DOHH2 (cell line): Measurements from ENCODE around the gene CRIM1.

Experiments
- H3F3A ChIP-seq: fragments of 200-600 bp; sonication (generic), shearing (Covaris generic); 2 replicates; pipeline ENCODE4 v1.6.0; 2016; ENCODE audit warnings: antibody characterized with exemption, mild to moderate bottlenecking; ENCODE audit not compliant: control insufficient read depth, insufficient read depth
- H3K27ac ChIP-seq: fragments of 200-600 bp; sonication (generic); 2 replicates; pipeline ENCODE4 v1.5.1; 2014; ENCODE audit warnings: low read depth, mild to moderate bottlenecking, low read length, moderate library complexity
- H3K27me3 ChIP-seq: fragments of 200-600 bp; sonication (generic); 2 replicates; pipeline ENCODE4 v1.6.1; 2014; ENCODE audit warnings: mild to moderate bottlenecking, low read length, mixed read lengths; ENCODE audit not compliant: control insufficient read depth
- H3K36me3 ChIP-seq: fragments of 200-600 bp; sonication (generic); 2 replicates; pipeline ENCODE4 v1.6.1; 2014; ENCODE audit warnings: mild to moderate bottlenecking, low read length, moderate library complexity, mixed read lengths; ENCODE audit not compliant: control insufficient read depth
- H3K4me1 ChIP-seq: fragments of 200-600 bp; sonication (generic); 2 replicates; pipeline ENCODE4 v1.6.1; 2014; ENCODE audit warnings: mild to moderate bottlenecking, low read length, mixed read lengths; ENCODE audit not compliant: control insufficient read depth
- H3K4me2 ChIP-seq: fragments of 200-600 bp; sonication (generic); 2 replicates; pipeline ENCODE4 v1.6.0; 2014; ENCODE audit warnings: mild to moderate bottlenecking, low read length, moderate library complexity
- H3K4me3 ChIP-seq: fragments of 200-600 bp; sonication (generic); 2 replicates; pipeline ENCODE4 v1.5.1; 2014; ENCODE audit warnings: mild to moderate bottlenecking, low read length, mixed read lengths
- H3K79me2 ChIP-seq: fragments of 200-600 bp; sonication (generic); 2 replicates; pipeline ENCODE4 v1.6.1; 2014; ENCODE audit warnings: mild to moderate bottlenecking, low read length, mixed read lengths; ENCODE audit not compliant: control insufficient read depth
- H3K9me2 ChIP-seq: fragments of 200-600 bp; sonication (generic); replicated peaks from 2 replicates; pipeline ENCODE4 v1.6.1; 2014; ENCODE audit warnings: mild to moderate bottlenecking, low read length, mixed read lengths; ENCODE audit not compliant: control insufficient read depth
- H3K9me3 ChIP-seq: fragments of 200-600 bp; sonication (generic); 2 replicates; pipeline ENCODE4 v1.6.1; 2014; ENCODE audit warnings: antibody characterized with exemption, low read length, mixed read lengths; ENCODE audit not compliant: control insufficient read depth, insufficient read depth
- H4K20me1 ChIP-seq: fragments of 200-600 bp; sonication (generic); 2 replicates; pipeline ENCODE4 v1.6.0; 2014; ENCODE audit warnings: low read depth, mild to moderate bottlenecking, antibody characterized with exemption, low read length, moderate library complexity; ENCODE audit not compliant: control insufficient read depth, insufficient read depth
- CTCF ChIP-seq: fragments of 200-600 bp; sonication (generic); IDR thresholded peaks from one replicate; pipeline ENCODE4 v1.5.1; 2014; ENCODE audit warnings: antibody characterized with exemption, mild to moderate bottlenecking, low read depth, low read length; ENCODE audit not compliant: poor library complexity, severe bottlenecking
- EZH2phosphoT487 ChIP-seq: fragments of 200-600 bp; sonication (generic); IDR thresholded peaks from 2 replicates; pipeline ENCODE4 v1.6.1; 2017; ENCODE audit warnings: borderline replicate concordance, mild to moderate bottlenecking, antibody characterized with exemption, low read length, moderate library complexity, mixed read lengths

CRIM1 gene

GRCh38 chr2:36333350-36334012 lies 22.1 kb upstream of the CRIM1 start:
- Histone ChIP-seq H3F3A (no peaks in the 10 kb centered on the region), H3K36me3 (no peaks in the 10 kb centered on the region), H3K27ac (no peak overlapping the region), H3K4me3 (no peak overlapping the region), H3K9me2 (no peaks in the 10 kb centered on the region), H3K4me2 (no peak overlapping the region), H3K27me3 (0 out of 2 replicates have a peak, but pooled peaks cover 4% of the 10 kb centered on the region), H4K20me1 (no peaks in the 10 kb centered on the region), H3K9me3 (no peaks in the 10 kb centered on the region), H3K79me2 (no peaks in the 10 kb centered on the region), H3K4me1 (no peaks in the 10 kb centered on the region)
- TF ChIP-seq CTCF (no peak), EZH2phosphoT487 (no peak)

GRCh38 chr2:36335597-36335996 lies 20.0 kb upstream of the CRIM1 start:
- Histone ChIP-seq H3K4me3 (no peak overlapping the region), H3K9me3 (no peaks in the 10 kb centered on the region), H3K27me3 (peaks cover 6% of the 10 kb centered on the region; the same call in 1 of the 2 replicates), H3K9me2 (no peaks in the 10 kb centered on the region), H3F3A (no peaks in the 10 kb centered on the region), H4K20me1 (no peaks in the 10 kb centered on the region), H3K79me2 (no peaks in the 10 kb centered on the region), H3K4me1 (no peaks in the 10 kb centered on the region), H3K27ac (no peak overlapping the region), H3K36me3 (no peaks in the 10 kb centered on the region), H3K4me2 (no peak overlapping the region)
- TF ChIP-seq CTCF, result no peak
- TF ChIP-seq EZH2phosphoT487, result no peak

- Histone ChIP-seq H3K27me3 (peaks cover 6% of the 10 kb centered on the region; the same call in 1 of the 2 replicates), H3K4me3 (no peak overlapping the region), H3F3A (no peaks in the 10 kb centered on the region), H3K9me3 (no peaks in the 10 kb centered on the region), H3K27ac (no peak overlapping the region), H3K36me3 (no peaks in the 10 kb centered on the region), H3K9me2 (no peaks in the 10 kb centered on the region), H3K4me2 (no peak overlapping the region), H4K20me1 (no peaks in the 10 kb centered on the region), H3K4me1 (no peaks in the 10 kb centered on the region), H3K79me2 (no peaks in the 10 kb centered on the region)
- TF ChIP-seq CTCF, result no peak
- no peak for TF ChIP-seq EZH2phosphoT487
Observed at GRCh38 chr2:36336321-36336720, 19.3 kb upstream of the CRIM1 start.
